ENCODE data around the gene SNX8. TPM values are rescaled to one million over a fixed set of nuclear protein-coding genes. Genes with fewer than 3 reads are reported as not detected.
A peak's percentile ranks its signal among the peaks of the same experiment; 100 is the strongest.

Gene SNX8
- total RNA-seq, 2 experiments from 2014 or later = 28.3 to 35.8 TPM

GRCh38 chr7:2222516-2222915 lies 91.7 kb downstream of the SNX8 start:
- Mint-ChIP-seq H3K27me3 (ENCODE audit: low read depth) (no peaks in the 10 kb centered on the region), H3K9me3 (ENCODE audit: insufficient read depth) (no peaks in the 10 kb centered on the region), H3K27ac (no peak overlapping the region), H3K4me1 (ENCODE audit: low read depth) (no peaks in the 10 kb centered on the region), H3K36me3 (ENCODE audit: low read depth) (peaks cover 23% of the 10 kb centered on the region), H3K4me3 (no peak overlapping the region)
- CTCF ChIA-PET = no interaction called here
- POLR2A ChIA-PET = no interaction called here
- no peak for DNase-seq
- no peak for ATAC-seq

GRCh38 chr7:2220954-2221353 lies 93.3 kb downstream of the SNX8 start:
- CTCF ChIA-PET = no interaction called here
- Mint-ChIP-seq H3K36me3 (ENCODE audit: low read depth) (peaks cover 25% of the 10 kb centered on the region), H3K4me1 (ENCODE audit: low read depth) (no peaks in the 10 kb centered on the region), H3K27me3 (ENCODE audit: low read depth) (no peaks in the 10 kb centered on the region), H3K4me3 (no peak overlapping the region), H3K9me3 (ENCODE audit: insufficient read depth) (no peaks in the 10 kb centered on the region), H3K27ac (no peak overlapping the region)
- POLR2A ChIA-PET = no interaction called here
- no peak for ATAC-seq
- no peak for DNase-seq

GRCh38 chr7:2220506-2220905 lies 93.7 kb downstream of the SNX8 start:
- DNase-seq = no peak
- CTCF ChIA-PET = no interaction called here
- Mint-ChIP-seq H3K27me3 (ENCODE audit: low read depth) (no peaks in the 10 kb centered on the region), H3K9me3 (ENCODE audit: insufficient read depth) (no peaks in the 10 kb centered on the region), H3K4me1 (ENCODE audit: low read depth) (peaks cover 3% of the 10 kb centered on the region), H3K4me3 (no peak overlapping the region), H3K27ac (no peak overlapping the region), H3K36me3 (ENCODE audit: low read depth) (peaks cover 27% of the 10 kb centered on the region)
- no peak for ATAC-seq
- POLR2A ChIA-PET = no interaction called here

GRCh38 chr7:2220030-2220429 lies 94.2 kb downstream of the SNX8 start:
- H3K4me3 Mint-ChIP-seq = no peak overlapping the region
- ATAC-seq (no peak), DNase-seq (no peak)
- no peak overlapping the region for H3K27ac Mint-ChIP-seq
- peaks cover 6% of the 10 kb centered on the region for H3K4me1 Mint-ChIP-seq (ENCODE audit: low read depth)
- H3K27me3 Mint-ChIP-seq (ENCODE audit: low read depth) = no peaks in the 10 kb centered on the region
- ChIA-PET POLR2A (no interaction called here), CTCF (no interaction called here)
- peaks cover 28% of the 10 kb centered on the region for H3K36me3 Mint-ChIP-seq (ENCODE audit: low read depth)
- H3K9me3 Mint-ChIP-seq (ENCODE audit: insufficient read depth) = no peaks in the 10 kb centered on the region

- peaks cover 11% of the 10 kb centered on the region for H3K4me1 Mint-ChIP-seq (ENCODE audit: low read depth)
- POLR2A ChIA-PET = no interaction called here
Measured at GRCh38 chr7:2219606-2220005, 94.6 kb downstream of the SNX8 start.

GRCh38 chr7:2219136-2219535 lies 95.1 kb downstream of the SNX8 start:
- ChIA-PET POLR2A (no interaction called here), CTCF (no interaction called here)
- Mint-ChIP-seq H3K27ac (no peak overlapping the region), H3K27me3 (ENCODE audit: low read depth) (no peaks in the 10 kb centered on the region), H3K4me1 (ENCODE audit: low read depth) (peaks cover 14% of the 10 kb centered on the region), H3K4me3 (no peak overlapping the region), H3K9me3 (ENCODE audit: insufficient read depth) (no peaks in the 10 kb centered on the region), H3K36me3 (ENCODE audit: low read depth) (peaks cover 29% of the 10 kb centered on the region)
- DNase-seq = no peak
- ATAC-seq = no peak

More at GRCh38 chr7:2219606-2220005, 94.6 kb downstream of the SNX8 start:
- DNase-seq (no peak), ATAC-seq (no peak)
- Mint-ChIP-seq H3K9me3 (ENCODE audit: insufficient read depth) (no peaks in the 10 kb centered on the region), H3K4me3 (no peak overlapping the region), H3K36me3 (ENCODE audit: low read depth) (peaks cover 29% of the 10 kb centered on the region), H3K27me3 (ENCODE audit: low read depth) (no peaks in the 10 kb centered on the region), H3K27ac (no peak overlapping the region)
- CTCF ChIA-PET = no interaction called here

- CTCF ChIA-PET = no interaction called here
- H3K36me3 Mint-ChIP-seq (ENCODE audit: low read depth) = peaks cover 33% of the 10 kb centered on the region
- POLR2A ChIA-PET = no interaction called here
- no peak overlapping the region for H3K4me3 Mint-ChIP-seq
- no peaks in the 10 kb centered on the region for H3K9me3 Mint-ChIP-seq (ENCODE audit: insufficient read depth)
- no peaks in the 10 kb centered on the region for H3K27me3 Mint-ChIP-seq (ENCODE audit: low read depth)
- H3K27ac Mint-ChIP-seq = no peak overlapping the region
- no peak for DNase-seq
- no peak for ATAC-seq
- H3K4me1 Mint-ChIP-seq (ENCODE audit: low read depth) = peaks cover 17% of the 10 kb centered on the region
Measured at GRCh38 chr7:2218444-2218785, 95.8 kb downstream of the SNX8 start.

GRCh38 chr7:2217716-2218443 lies 96.4 kb downstream of the SNX8 start:
- ATAC-seq (no peak), DNase-seq (no peak)
- Mint-ChIP-seq H3K9me3 (ENCODE audit: insufficient read depth) (no peaks in the 10 kb centered on the region), H3K4me3 (no peak overlapping the region), H3K4me1 (ENCODE audit: low read depth) (peaks cover 17% of the 10 kb centered on the region), H3K27ac (no peak overlapping the region), H3K36me3 (ENCODE audit: low read depth) (peaks cover 35% of the 10 kb centered on the region), H3K27me3 (ENCODE audit: low read depth) (no peaks in the 10 kb centered on the region)
- ChIA-PET POLR2A (no interaction called here), CTCF (no interaction called here)

GRCh38 chr7:2217206-2217605 lies 97.0 kb downstream of the SNX8 start:
- POLR2A ChIA-PET = interaction anchor here (0.6 kb wide), 1 partner anchor 617 kb away, joined by 4 read pairs; no protein-coding TSS in a partner anchor
- Mint-ChIP-seq H3K27me3 (ENCODE audit: low read depth) (no peaks in the 10 kb centered on the region), H3K27ac (no peak overlapping the region)

GRCh38 chr7:2215851-2216250 lies 98.4 kb downstream of the SNX8 start:
- no peak for DNase-seq
- CTCF ChIA-PET = interaction anchor here (1.4 kb wide), 1 partner anchor 132 kb away, joined by 3 read pairs; no protein-coding TSS in a partner anchor
- peaks cover 40% of the 10 kb centered on the region for H3K36me3 Mint-ChIP-seq (ENCODE audit: low read depth)
- H3K4me3 Mint-ChIP-seq = no peak overlapping the region
- no peaks in the 10 kb centered on the region for H3K27me3 Mint-ChIP-seq (ENCODE audit: low read depth)
- no peak for ATAC-seq
- POLR2A ChIA-PET = no interaction called here
- H3K9me3 Mint-ChIP-seq (ENCODE audit: insufficient read depth) = no peaks in the 10 kb centered on the region
- H3K27ac Mint-ChIP-seq = no peak overlapping the region
- H3K4me1 Mint-ChIP-seq (ENCODE audit: low read depth) = peaks cover 17% of the 10 kb centered on the region

More at GRCh38 chr7:2217206-2217605, 97.0 kb downstream of the SNX8 start:
- H3K9me3 Mint-ChIP-seq (ENCODE audit: insufficient read depth) = no peaks in the 10 kb centered on the region
- DNase-seq = no peak
- peaks cover 42% of the 10 kb centered on the region for H3K36me3 Mint-ChIP-seq (ENCODE audit: low read depth)
- H3K4me1 Mint-ChIP-seq (ENCODE audit: low read depth) = peaks cover 17% of the 10 kb centered on the region
- no peak for ATAC-seq
- CTCF ChIA-PET = interaction anchor here (1.4 kb wide), 1 partner anchor 130 kb away, joined by 3 read pairs; no protein-coding TSS in a partner anchor
- no peak overlapping the region for H3K4me3 Mint-ChIP-seq

GRCh38 chr7:2214636-2215035 lies 99.6 kb downstream of the SNX8 start:
- peaks cover 17% of the 10 kb centered on the region for H3K4me1 Mint-ChIP-seq (ENCODE audit: low read depth)
- ChIA-PET CTCF (no interaction called here), POLR2A (interaction anchor here (0.7 kb wide), 1 partner anchor 70 kb away, joined by 3 read pairs; no protein-coding TSS in a partner anchor)
- no peak overlapping the region for H3K4me3 Mint-ChIP-seq
- peak overlapping the region; percentile 65 for H3K27ac Mint-ChIP-seq
- no peaks in the 10 kb centered on the region for H3K27me3 Mint-ChIP-seq (ENCODE audit: low read depth)
- H3K36me3 Mint-ChIP-seq (ENCODE audit: low read depth) = peaks cover 40% of the 10 kb centered on the region
- H3K9me3 Mint-ChIP-seq (ENCODE audit: insufficient read depth) = no peaks in the 10 kb centered on the region
- peak; percentile 27 for DNase-seq
- ATAC-seq = no peak

- ATAC-seq (no peak), DNase-seq (no peak)
- Mint-ChIP-seq H3K27me3 (ENCODE audit: low read depth) (no peaks in the 10 kb centered on the region), H3K4me1 (ENCODE audit: low read depth) (peaks cover 17% of the 10 kb centered on the region), H3K4me3 (no peak overlapping the region), H3K9me3 (ENCODE audit: insufficient read depth) (no peaks in the 10 kb centered on the region), H3K27ac (peak overlapping the region; percentile 72), H3K36me3 (ENCODE audit: low read depth) (peaks cover 44% of the 10 kb centered on the region)
- ChIA-PET CTCF (no interaction called here), POLR2A (interaction anchor here (0.6 to 0.7 kb wide), 2 partner anchors 59 to 69 kb away, joined by 3 to 6 read pairs; no protein-coding TSS in a partner anchor)
Measured at GRCh38 chr7:2213551-2214215, 100.6 kb downstream of the SNX8 start.
